GM21528 (cell line): ENCODE measurements around the gene SIX2.

Experiments
- ATAC-seq: cut with Tn5 transposase; IDR thresholded peaks from one replicate; pipeline ENCODE4 v1.9.1; 2021; ENCODE audit warnings: mild to moderate bottlenecking, moderate library complexity; ENCODE audit not compliant: unreplicated experiment, low FRiP score

The SIX2 gene

DNA sequence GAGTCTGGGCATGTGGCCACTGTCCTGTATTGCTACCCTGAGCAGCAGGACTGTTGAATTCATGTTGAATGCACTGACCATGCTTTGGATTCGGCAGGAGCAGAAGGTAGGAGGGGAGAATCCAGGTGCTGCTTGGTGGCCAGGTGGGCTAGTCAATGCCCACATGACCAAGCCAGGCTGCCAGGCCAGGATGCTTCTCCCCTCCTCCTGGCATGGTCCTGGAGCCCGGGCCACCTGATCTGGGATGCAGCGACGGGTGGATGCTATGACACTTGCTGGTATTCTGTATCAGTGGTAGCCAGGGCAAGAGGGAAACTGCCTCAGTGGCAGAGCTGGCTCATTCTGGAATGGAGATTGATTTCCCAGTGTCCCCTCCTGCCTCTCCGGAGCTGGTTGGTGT is 14.8 kb upstream of the SIX2 start:
- no peak for ATAC-seq

DNA sequence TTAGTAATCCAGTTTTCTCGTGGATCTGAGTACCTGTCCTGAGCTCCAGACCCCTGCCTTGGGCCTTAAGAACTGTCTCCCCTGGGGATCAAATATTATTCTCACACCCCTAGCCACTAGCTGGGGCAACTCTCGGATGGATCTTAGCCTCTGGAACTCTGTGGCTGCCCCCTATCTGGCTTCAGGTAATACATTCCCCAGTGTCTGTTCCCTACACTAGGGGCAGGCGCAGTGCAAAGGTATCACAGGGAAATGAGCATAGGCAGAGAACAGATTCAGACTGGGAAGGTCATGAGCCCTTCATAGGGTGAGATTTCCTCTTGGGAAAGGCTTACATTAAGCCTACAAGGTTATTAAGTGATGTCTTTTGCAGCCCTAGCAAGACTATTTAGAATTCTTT is 11.2 kb upstream of the SIX2 start:
- ATAC-seq, result no peak

GRCh38 chr2:45018023-45018422 is 8.8 kb upstream of the SIX2 start:
- no peak for ATAC-seq

DNA sequence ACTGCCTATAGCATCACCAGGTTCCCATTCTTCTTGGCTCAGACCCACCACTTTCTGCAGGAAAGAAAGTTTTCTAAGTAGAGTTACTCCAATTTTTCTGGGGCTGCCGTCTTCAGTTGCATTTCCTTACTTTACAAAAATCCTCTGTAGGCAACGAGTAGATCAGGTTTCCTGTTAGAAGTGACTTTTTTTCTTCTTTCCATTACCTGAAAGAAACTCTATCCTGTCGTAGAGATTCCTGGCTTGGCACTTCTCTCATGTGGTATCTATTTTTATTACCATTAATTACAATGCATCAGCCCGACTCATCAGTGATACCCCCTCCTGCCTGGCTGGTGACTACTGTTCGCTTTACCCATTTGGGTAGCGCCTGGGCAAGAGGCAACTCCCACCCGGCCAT is 5.6 kb upstream of the SIX2 start:
- no peak for ATAC-seq

GRCh38 chr2:45014016-45014702 is 4.9 kb upstream of the SIX2 start:
- ATAC-seq, result no peak

- no peak for ATAC-seq
These were observed 4.2 kb upstream of the SIX2 start for GRCh38 chr2:45013229-45014015.

- ATAC-seq, result no peak
These were observed 3.5 kb upstream of the SIX2 start for GRCh38 chr2:45012733-45013132.

GRCh38 chr2:45011621-45012602 is 2.7 kb upstream of the SIX2 start:
- no peak for ATAC-seq

DNA sequence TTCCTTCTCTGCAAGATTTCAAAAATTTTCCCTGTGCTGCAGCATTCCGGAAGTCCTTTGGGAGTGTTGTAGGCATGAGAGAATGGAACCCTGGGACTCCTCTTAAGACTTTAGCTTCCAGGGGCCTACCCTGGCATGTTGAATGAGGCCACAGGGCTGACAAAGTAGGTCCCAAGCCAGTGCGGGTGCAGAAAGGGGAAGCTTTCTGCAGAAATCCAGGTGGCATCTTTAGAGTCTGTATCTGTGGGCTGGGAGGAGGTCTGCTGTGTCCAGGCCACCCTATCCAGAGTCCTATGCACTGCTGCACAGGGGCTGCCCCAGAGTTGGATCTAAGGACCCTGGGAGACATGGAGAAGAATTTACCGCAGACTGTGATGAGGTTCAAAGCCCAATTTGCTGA is 1.9 kb upstream of the SIX2 start:
- ATAC-seq, result no peak

GRCh38 chr2:45010702-45011012 is 1.4 kb upstream of the SIX2 start:
- no peak for ATAC-seq

- no peak for ATAC-seq
These were observed 863 bp upstream of the SIX2 start for GRCh38 chr2:45009928-45010701.

GRCh38 chr2:45008296-45009129 is 739 bp downstream of the SIX2 start:
- no peak for ATAC-seq

DNA sequence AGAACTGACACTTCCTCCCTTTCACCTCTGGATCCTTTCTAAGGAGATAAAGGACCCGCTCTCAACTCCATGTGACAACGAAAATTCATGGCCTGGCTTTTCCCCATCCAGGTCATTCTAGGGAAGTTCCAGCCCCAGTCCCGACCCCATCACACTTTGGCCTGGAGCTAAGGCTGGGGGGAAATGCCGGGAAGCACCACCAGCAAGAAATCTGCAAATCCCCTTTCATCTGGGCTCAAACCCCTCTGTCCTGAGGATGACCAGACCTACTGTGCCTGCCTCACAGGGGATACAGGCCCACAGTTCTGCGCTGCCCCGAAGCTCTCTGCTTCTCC is 1.3 kb downstream of the SIX2 start:
- ATAC-seq, result no peak

DNA sequence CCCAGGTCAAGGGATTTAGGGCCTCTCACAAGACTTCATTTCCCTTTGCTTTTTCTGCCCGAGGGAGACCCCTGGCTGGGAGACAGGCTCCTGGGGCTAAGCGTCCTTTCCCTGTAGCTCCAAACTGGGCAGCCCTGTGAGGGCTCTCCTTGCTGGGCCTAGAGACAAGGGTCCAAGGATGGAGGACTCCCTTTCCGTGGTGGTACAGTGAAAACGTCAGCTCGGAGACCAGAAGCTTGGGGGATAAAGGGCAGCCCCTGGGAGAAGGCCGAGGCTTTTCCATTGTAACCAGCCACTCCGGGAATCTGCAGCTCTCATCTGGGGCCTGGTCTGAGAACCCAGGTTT is 2.3 kb downstream of the SIX2 start:
- ATAC-seq, result no peak

GRCh38 chr2:45006041-45006941 is 3.0 kb downstream of the SIX2 start:
- no peak for ATAC-seq

DNA sequence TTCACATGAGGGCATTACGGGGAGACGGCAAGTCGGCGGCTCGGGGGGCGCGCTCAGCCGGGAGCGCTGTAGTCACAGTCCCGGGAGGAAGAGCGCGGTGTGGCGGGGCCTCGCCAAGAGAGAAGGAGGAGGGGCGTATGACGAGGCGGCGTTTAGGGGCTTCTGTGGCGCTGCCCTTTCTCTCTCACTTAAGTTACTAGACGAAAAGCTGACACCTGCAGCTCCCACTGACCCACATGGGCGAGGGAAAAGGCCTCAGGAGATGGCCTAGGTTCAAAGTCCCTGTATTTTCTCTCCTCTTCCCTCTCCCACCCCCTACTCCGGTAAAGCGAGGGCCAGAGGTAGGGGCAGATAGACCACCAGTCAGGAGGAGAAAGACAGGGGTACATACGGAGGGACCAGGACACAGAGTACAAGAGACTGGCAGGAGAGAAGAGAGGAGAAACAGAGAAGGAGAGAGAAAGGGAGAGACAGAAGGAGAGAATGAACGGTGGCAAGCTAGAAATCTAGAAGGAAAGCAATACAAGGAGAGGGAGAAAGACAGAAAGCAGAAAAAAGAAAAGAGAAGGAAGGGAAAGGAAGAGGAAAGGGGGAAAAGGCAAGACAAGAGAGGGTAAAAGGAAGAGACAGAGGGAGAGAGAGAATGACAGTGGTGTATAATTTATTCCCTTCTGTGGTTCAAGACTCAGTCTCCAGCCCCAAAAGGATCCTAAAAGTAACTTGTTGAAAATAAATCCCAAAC is 3.8 kb downstream of the SIX2 start:
- no peak for ATAC-seq

- ATAC-seq, result no peak
These were observed 4.6 kb downstream of the SIX2 start for GRCh38 chr2:45004562-45005191.
